ENCODE measurements around the gene AKNA.

AKNA gene

GRCh38 chr9:114299286-114300152, 88.3 kb downstream of the AKNA start:
- DNase-seq (ENCODE audit: insufficient read length) (no peak), FAIRE-seq (no peak)
- no peak for TF ChIP-seq POLR2A (IDR thresholded peaks at IDR 0.05; ENCODE audit: low read depth, low read length)
- TF ChIP-seq POLR2AphosphoS5 (IDR thresholded peaks at IDR 0.05; ENCODE audit: low read depth, low read length) = no peak
- TF ChIP-seq TAF1 (IDR thresholded peaks at IDR 0.05; ENCODE audit: borderline replicate concordance, low read depth, low read length) = no peak

- DNase-seq (ENCODE audit: insufficient read length) (no peak), FAIRE-seq (no peak)
- no peak for TF ChIP-seq TAF1 (IDR thresholded peaks at IDR 0.05; ENCODE audit: borderline replicate concordance, low read depth, low read length)
- no peak for TF ChIP-seq POLR2A (IDR thresholded peaks at IDR 0.05; ENCODE audit: low read depth, low read length)
- no peak for TF ChIP-seq POLR2AphosphoS5 (IDR thresholded peaks at IDR 0.05; ENCODE audit: low read depth, low read length)
Measured at GRCh38 chr9:114296338-114296737, 91.4 kb downstream of the AKNA start.

- no peak for FAIRE-seq
- no peak for DNase-seq (ENCODE audit: insufficient read length)
- TF ChIP-seq POLR2A (IDR thresholded peaks at IDR 0.05; ENCODE audit: low read depth, low read length) (no peak), POLR2AphosphoS5 (IDR thresholded peaks at IDR 0.05; ENCODE audit: low read depth, low read length) (no peak), TAF1 (IDR thresholded peaks at IDR 0.05; ENCODE audit: borderline replicate concordance, low read depth, low read length) (no peak)
Measured at GRCh38 chr9:114294664-114295063, 93.1 kb downstream of the AKNA start.

- DNase-seq (ENCODE audit: insufficient read length) = no peak
- TF ChIP-seq POLR2A (IDR thresholded peaks at IDR 0.05; ENCODE audit: low read depth, low read length) = no peak
- TF ChIP-seq TAF1 (IDR thresholded peaks at IDR 0.05; ENCODE audit: borderline replicate concordance, low read depth, low read length) = no peak
- no peak for TF ChIP-seq POLR2AphosphoS5 (IDR thresholded peaks at IDR 0.05; ENCODE audit: low read depth, low read length)
- no peak for FAIRE-seq
Measured at GRCh38 chr9:114291886-114292590, 95.7 kb downstream of the AKNA start.

DNA sequence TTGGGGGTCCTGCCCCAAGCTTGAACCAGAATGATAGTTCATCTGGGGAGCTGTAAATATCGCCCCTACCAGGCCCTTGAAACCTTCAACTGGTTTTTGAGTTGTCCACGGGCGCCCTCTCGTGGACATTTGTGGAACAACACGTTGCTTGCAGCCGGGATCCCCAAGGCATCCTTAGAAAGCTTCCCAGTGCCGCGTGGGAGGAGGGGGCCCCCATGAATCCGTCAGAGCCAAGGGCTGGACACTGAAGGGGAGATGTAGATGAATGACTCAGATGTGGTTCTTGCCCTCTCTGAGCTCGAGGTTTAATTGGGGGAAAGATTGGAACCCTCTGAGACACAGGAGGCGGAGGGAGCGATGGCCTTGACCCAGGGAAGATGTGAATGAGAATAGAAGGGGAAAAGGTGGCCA, 96.7 kb downstream of the AKNA start:
- peak; percentile 81 for FAIRE-seq
- TF ChIP-seq POLR2A (IDR thresholded peaks at IDR 0.05; ENCODE audit: low read depth, low read length) = no peak
- no peak for TF ChIP-seq POLR2AphosphoS5 (IDR thresholded peaks at IDR 0.05; ENCODE audit: low read depth, low read length)
- TF ChIP-seq TAF1 (IDR thresholded peaks at IDR 0.05; ENCODE audit: borderline replicate concordance, low read depth, low read length) = no peak
- DNase-seq (ENCODE audit: insufficient read length) = peak; percentile 53

GRCh38 chr9:114290561-114290986, 97.2 kb downstream of the AKNA start:
- DNase-seq (ENCODE audit: insufficient read length) (no peak), FAIRE-seq (no peak)
- no peak for TF ChIP-seq TAF1 (IDR thresholded peaks at IDR 0.05; ENCODE audit: borderline replicate concordance, low read depth, low read length)
- no peak for TF ChIP-seq POLR2A (IDR thresholded peaks at IDR 0.05; ENCODE audit: low read depth, low read length)
- TF ChIP-seq POLR2AphosphoS5 (IDR thresholded peaks at IDR 0.05; ENCODE audit: low read depth, low read length) = no peak

DNA sequence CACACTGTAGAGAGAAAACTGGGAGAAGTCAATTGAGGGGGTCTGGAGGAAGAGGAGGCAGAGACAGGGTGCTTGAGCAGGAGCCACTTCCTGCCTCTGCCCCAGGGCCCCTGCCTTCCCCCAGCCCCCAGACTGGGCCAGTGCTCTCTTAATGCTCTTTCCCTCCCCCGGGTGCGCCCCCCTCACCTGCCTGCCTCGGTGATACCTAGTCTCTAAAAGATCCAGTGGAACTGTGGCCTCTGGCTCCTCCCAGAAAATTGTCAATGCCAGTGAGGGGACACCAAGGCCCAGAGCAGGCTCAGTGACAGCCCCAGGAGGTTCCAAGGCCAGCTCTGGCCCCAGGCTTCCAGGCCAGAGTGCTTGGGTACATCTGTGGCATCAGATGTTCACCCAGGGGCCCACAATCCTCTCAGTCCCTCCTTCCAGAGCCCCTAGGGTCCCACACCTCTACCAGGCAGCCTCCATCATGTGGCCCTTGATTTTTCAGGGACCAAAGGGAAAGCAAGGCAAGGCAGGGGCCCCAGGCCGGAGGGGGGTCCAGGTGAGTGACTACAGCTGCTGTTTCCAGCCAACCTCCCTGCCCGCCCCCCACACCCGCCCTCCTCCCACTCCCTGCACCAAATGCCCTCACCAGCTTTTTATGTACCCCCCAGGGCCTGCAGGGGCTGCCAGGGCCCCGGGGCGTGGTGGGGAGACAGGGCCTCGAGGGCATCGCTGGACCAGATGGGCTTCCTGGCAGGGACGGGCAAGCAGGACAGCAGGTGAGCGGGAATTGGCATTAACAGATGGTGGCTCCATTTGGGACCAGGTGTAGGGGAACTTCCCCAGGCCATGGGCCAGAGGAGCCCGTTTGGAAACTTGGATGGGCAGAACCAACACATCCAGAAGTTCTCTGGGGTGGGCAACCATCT, 98.0 kb downstream of the AKNA start:
- no peak for TF ChIP-seq POLR2A (IDR thresholded peaks at IDR 0.05; ENCODE audit: low read depth, low read length)
- FAIRE-seq (no peak), DNase-seq (ENCODE audit: insufficient read length) (no peak)

- FAIRE-seq = no peak
- DNase-seq (ENCODE audit: insufficient read length) = no peak
- no peak for TF ChIP-seq POLR2A (IDR thresholded peaks at IDR 0.05; ENCODE audit: low read depth, low read length)
- TF ChIP-seq TAF1 (IDR thresholded peaks at IDR 0.05; ENCODE audit: borderline replicate concordance, low read depth, low read length) = no peak
Measured at GRCh38 chr9:114289106-114289505, 98.7 kb downstream of the AKNA start.

DNA sequence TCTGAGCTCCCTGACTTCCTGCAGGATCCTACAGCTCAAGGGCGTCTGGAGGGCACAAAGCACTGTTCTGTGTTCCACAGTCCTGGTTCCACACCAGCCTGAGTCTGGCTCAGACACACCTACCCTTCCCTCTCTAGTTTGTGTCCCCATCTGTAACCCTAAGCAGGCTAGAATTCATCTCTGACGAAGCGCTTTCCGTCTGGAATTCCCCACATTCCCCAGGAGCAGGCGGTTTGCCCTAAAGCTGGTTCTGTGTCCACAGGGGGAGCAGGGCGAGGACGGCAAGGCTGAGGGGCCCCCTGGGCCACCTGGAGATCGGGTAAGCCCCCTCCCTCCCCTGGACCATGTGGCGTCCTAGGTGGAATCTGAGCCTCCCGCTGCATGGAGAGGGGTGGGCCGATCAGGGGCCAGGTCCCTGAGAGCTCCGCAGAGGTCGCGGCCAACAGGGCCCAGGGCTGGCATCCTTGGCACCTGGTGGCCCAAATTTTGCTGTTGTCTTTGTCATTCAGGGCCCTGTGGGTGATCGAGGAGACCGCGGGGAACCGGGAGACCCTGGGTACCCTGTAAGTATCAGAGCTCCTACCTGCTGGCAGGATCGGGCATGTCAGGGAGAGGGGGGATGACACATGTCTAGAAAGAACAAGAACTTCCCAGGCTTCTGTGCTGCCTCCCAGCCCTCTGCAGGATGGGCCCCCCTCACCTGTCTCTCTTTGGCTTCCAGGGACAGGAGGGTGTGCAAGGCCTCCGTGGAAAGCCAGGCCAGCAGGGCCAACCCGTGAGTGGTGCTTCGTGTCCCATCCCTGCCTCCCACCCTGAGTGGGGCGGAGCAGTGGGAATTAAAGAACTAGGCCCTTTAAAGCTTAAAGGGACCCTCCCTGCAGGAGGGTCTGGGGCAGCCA, 99.3 kb downstream of the AKNA start:
- DNase-seq (ENCODE audit: insufficient read length) (no peak), FAIRE-seq (no peak)
- TF ChIP-seq TAF1 (IDR thresholded peaks at IDR 0.05; ENCODE audit: borderline replicate concordance, low read depth, low read length) (no peak), POLR2A (IDR thresholded peaks at IDR 0.05; ENCODE audit: low read depth, low read length) (no peak)

GRCh38 chr9:114287763-114288192, 100.0 kb downstream of the AKNA start:
- DNase-seq (ENCODE audit: insufficient read length) (no peak), FAIRE-seq (no peak)
- TF ChIP-seq TAF1 (IDR thresholded peaks at IDR 0.05; ENCODE audit: borderline replicate concordance, low read depth, low read length) (no peak), POLR2A (IDR thresholded peaks at IDR 0.05; ENCODE audit: low read depth, low read length) (no peak), POLR2AphosphoS5 (IDR thresholded peaks at IDR 0.05; ENCODE audit: low read depth, low read length) (no peak)
